ENCODE results near the gene GPR17.

The GPR17 gene

DNA sequence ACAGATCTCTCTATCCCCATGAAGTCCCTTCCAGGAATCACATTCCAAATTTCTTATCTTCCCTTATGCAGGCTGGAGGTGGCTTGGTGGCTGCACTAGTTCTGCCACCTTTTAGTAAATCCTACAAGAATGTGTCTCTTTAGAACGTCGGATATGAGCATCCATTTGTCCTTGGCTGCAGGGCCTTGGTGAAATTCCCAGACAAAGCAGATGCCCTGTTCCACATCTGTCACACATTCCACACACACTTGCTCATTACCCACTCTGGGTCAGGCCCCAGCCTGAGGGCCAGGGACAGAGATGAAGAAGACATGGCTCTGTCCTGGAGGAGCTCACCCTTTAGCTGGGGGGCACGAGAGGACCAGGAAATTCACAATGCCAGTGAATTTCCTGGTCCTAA lies 31.2 kb upstream of the GPR17 start:
- TF ChIP-seq, protein P1, sequence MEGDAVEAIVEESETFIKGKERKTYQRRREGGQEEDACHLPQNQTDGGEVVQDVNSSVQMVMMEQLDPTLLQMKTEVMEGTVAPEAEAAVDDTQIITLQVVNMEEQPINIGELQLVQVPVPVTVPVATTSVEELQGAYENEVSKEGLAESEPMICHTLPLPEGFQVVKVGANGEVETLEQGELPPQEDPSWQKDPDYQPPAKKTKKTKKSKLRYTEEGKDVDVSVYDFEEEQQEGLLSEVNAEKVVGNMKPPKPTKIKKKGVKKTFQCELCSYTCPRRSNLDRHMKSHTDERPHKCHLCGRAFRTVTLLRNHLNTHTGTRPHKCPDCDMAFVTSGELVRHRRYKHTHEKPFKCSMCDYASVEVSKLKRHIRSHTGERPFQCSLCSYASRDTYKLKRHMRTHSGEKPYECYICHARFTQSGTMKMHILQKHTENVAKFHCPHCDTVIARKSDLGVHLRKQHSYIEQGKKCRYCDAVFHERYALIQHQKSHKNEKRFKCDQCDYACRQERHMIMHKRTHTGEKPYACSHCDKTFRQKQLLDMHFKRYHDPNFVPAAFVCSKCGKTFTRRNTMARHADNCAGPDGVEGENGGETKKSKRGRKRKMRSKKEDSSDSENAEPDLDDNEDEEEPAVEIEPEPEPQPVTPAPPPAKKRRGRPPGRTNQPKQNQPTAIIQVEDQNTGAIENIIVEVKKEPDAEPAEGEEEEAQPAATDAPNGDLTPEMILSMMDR (IDR thresholded peaks at IDR 0.05; ENCODE audit: borderline replicate concordance, control extremely low read depth, extremely low read depth, insufficient read depth, missing control alignments) = no peak
- no peak for DNase-seq (ENCODE audit: low spot score)
- in situ Hi-C loops (cut with MboI; ENCODE audit: low sequenced_read_pairs, unreplicated experiment) = no loop called here

DNA sequence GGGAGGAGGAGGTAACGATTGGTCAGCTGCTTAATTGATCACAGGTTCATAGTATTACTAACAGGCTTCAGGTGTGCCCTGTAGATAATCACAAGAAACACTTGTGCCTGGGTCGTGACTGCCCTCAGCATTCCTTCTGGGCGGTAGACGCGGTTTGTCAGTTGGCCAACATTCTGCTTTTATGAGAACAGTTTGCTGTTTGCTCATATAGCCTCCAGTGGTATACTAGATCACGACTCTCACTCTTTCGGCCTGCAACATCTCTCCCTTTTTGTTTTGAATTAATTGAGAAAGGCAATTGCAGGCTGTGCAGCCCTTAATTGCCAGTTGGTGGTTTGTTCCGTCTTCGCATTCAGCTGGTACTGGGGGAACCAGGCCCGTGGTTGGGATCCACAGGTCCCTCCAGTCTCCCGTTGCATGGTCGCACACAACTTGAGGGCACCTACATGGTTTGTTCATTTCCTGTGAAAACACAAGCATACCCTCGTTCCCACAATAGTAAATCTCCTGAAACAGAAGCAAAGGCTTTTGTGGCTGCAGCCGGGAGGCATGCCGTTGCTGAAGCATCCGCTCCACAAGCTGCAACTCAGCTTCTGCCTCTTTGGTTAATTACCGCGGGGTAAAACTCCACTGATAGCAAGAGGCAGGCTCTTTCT lies 30.3 kb upstream of the GPR17 start:
- in situ Hi-C loops (cut with MboI; ENCODE audit: low sequenced_read_pairs, unreplicated experiment) = no loop called here
- DNase-seq (ENCODE audit: low spot score) = no peak
- TF ChIP-seq, protein P1 (IDR thresholded peaks at IDR 0.05; ENCODE audit: borderline replicate concordance, control extremely low read depth, extremely low read depth, insufficient read depth, missing control alignments) = no peak

DNA sequence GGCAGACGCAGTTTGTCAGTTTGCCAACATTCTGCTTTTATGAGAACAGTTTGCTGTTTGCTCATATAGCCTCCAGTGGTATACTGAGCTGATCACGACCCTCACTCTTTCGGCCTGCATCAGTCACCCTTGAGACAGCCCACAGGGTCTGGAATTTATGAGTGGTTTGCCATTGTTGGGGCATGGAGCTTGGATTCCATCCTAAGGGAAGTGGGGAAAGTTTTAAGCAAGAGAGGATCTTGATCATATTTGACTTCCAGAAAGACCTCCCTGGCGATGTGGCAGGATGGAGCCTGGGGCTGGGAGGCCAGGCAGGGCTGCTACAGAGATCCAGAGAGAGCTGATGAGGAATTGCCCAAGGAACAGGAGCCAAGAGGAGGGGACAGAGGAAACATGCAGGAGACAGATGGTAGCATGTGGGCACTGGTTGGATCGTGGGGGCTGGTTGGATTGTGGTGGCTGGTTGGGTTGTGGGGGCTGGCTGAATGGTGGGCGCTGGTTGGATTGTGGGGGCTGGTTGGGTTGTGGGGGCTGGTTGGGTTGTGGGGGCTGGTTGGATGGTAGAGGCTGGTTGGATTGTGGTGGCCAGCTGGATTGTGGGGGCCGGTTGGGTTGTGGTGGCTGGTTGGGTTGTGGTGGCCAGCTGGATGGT lies 27.3 kb upstream of the GPR17 start:
- TF ChIP-seq, protein P1 (IDR thresholded peaks at IDR 0.05; ENCODE audit: borderline replicate concordance, control extremely low read depth, extremely low read depth, insufficient read depth, missing control alignments) = no peak

DNA sequence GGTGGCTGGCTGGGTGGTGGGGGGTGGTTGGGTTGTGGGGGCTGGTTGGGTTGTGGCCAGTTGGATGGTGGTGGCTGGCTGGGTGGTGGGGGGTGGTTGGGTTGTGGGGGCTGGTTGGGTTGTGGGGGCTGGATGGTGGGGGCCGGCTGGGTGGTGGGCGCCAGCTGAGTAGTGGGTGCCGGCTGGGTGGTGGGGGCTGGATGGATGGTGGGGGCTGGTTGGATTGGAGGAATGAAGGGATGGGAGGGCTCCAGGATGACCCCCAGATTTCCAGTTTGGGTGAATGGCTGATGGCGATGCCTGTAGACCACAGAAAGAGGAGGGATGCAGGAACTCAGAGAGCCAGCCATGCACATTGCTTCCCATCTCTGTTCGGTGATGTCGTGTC lies 26.8 kb upstream of the GPR17 start:
- in situ Hi-C loops (cut with MboI; ENCODE audit: low sequenced_read_pairs, unreplicated experiment) = no loop called here
- DNase-seq (ENCODE audit: low spot score) = no peak
- TF ChIP-seq, protein P1 (IDR thresholded peaks at IDR 0.05; ENCODE audit: borderline replicate concordance, control extremely low read depth, extremely low read depth, insufficient read depth, missing control alignments) = no peak

More for the DNA sequence above, 27.3 kb upstream of the GPR17 start:
- DNase-seq (ENCODE audit: low spot score) = no peak
- in situ Hi-C loops (cut with MboI; ENCODE audit: low sequenced_read_pairs, unreplicated experiment) = no loop called here

DNA sequence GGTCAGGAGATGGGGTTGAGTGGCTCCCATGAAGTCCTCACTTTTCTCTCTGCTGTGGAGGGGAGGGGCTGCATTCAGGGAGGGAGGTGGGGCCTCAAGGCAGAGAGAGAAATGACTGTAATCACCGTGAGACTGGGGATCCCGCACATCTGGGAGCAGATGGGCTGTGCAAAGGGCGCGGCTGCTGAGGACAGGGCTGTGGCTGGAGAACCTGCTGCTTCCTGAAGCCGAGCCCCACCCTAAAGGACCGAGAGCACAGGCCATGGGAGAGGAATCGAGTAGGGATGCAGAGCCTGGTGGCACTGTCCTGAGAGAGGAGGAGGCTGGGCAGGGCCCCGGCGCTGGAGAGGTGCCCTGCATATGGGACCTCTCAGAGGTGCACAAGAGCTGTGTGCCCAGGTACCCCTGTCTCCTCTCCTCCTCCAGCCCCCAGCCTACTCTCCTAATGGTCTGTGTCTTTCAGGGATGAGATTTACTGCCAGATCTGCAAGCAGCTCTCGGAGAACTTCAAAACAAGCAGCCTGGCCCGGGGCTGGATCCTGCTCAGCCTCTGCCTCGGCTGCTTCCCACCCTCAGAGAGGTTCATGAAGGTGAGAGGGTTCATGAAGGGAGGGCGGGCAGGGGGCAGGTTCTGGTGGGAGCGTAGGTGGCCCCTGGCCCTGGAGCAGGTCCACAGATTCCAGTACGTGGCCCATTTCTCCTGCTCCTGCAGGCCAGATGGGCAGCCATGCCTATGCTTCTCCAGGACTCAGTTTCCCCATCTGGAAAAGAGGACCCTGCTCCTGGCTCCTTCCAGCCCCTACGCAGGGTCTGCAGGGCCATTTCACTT lies 25.9 kb upstream of the GPR17 start:
- in situ Hi-C loops (cut with MboI; ENCODE audit: low sequenced_read_pairs, unreplicated experiment) = no loop called here
- TF ChIP-seq, protein P1 (IDR thresholded peaks at IDR 0.05; ENCODE audit: borderline replicate concordance, control extremely low read depth, extremely low read depth, insufficient read depth, missing control alignments) = no peak
- peak; percentile 75 for DNase-seq (ENCODE audit: low spot score)

DNA sequence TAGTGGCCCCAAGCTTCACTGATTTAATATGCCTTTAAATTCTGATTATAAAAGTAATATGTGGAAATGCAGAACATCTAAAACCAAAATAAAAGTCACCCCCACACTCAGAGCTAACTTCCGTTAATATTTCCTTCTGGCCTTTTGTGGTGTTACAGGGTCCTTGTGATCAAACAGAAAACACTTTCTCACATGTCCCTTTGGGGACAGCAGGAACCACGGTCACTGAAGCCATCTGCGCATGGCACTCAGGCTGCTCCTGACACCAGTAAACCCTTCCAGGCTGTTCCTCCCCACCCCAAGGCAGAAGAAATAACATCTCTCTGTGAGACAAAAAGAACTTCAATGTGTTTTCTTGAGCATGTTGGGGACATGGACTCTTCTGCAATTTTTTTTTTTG lies 25.1 kb upstream of the GPR17 start:
- TF ChIP-seq, protein P1 (IDR thresholded peaks at IDR 0.05; ENCODE audit: borderline replicate concordance, control extremely low read depth, extremely low read depth, insufficient read depth, missing control alignments) = no peak
- in situ Hi-C loops (cut with MboI; ENCODE audit: low sequenced_read_pairs, unreplicated experiment) = no loop called here
- DNase-seq (ENCODE audit: low spot score) = no peak
